ENCODE results near the gene ARHGEF33.
A peak's percentile ranks its signal among the peaks of the same experiment; 100 is the strongest.
"Not testable (repeated sequence)": the region's sequence is repeated elsewhere in the genome, so short reads cannot be mapped to it uniquely, and the experiment has no call there.

The ARHGEF33 gene

GRCh38 chr2:38911191-38911590, 21.5 kb downstream of the ARHGEF33 start:
- no peak for DNase-seq

GRCh38 chr2:38912619-38913018, 22.9 kb downstream of the ARHGEF33 start:
- DNase-seq, result no peak

- no peak for DNase-seq
Observed at GRCh38 chr2:38922389-38922788, 32.7 kb downstream of the ARHGEF33 start.

- DNase-seq, result no peak
Observed at GRCh38 chr2:38922902-38923301, 33.2 kb downstream of the ARHGEF33 start.

- DNase-seq, result no peak
Observed at GRCh38 chr2:38925982-38926381, 36.3 kb downstream of the ARHGEF33 start.

- no peak for DNase-seq
Observed at GRCh38 chr2:38930600-38930999, 40.9 kb downstream of the ARHGEF33 start.

GRCh38 chr2:38932586-38932985, 42.9 kb downstream of the ARHGEF33 start:
- no peak for DNase-seq

GRCh38 chr2:38933653-38934052, 44.0 kb downstream of the ARHGEF33 start:
- DNase-seq, result no peak

- DNase-seq, result no peak
Observed at GRCh38 chr2:38934742-38935141, 45.1 kb downstream of the ARHGEF33 start.

- DNase-seq, result no peak
Observed at GRCh38 chr2:38935568-38936172, 46.0 kb downstream of the ARHGEF33 start.

- DNase-seq, result not testable (repeated sequence)
Observed at GRCh38 chr2:38936516-38936915, 46.8 kb downstream of the ARHGEF33 start.

GRCh38 chr2:38937548-38937947, 47.9 kb downstream of the ARHGEF33 start:
- DNase-seq, result no peak

GRCh38 chr2:38940746-38941145, 51.1 kb downstream of the ARHGEF33 start:
- DNase-seq, result no peak

GRCh38 chr2:38943784-38944183, 54.1 kb downstream of the ARHGEF33 start:
- DNase-seq, result no peak

- DNase-seq, result no peak
Observed at GRCh38 chr2:38945372-38945771, 55.7 kb downstream of the ARHGEF33 start.

GRCh38 chr2:38945911-38946310, 56.2 kb downstream of the ARHGEF33 start:
- DNase-seq, result no peak

- peak; percentile 86 for DNase-seq
Observed at GRCh38 chr2:38947241-38948239, 57.9 kb downstream of the ARHGEF33 start.

- DNase-seq, result no peak
Observed at GRCh38 chr2:38948387-38948882, 58.8 kb downstream of the ARHGEF33 start.

- no peak for DNase-seq
Observed at GRCh38 chr2:38948995-38949394, 59.3 kb downstream of the ARHGEF33 start.

- DNase-seq, result no peak
Observed at GRCh38 chr2:38951766-38952165, 62.1 kb downstream of the ARHGEF33 start.

- no peak for DNase-seq
Observed at GRCh38 chr2:38957972-38958371, 68.3 kb downstream of the ARHGEF33 start.

- no peak for DNase-seq
Observed at GRCh38 chr2:38959466-38959865, 69.8 kb downstream of the ARHGEF33 start.

GRCh38 chr2:38959938-38960608, 70.4 kb downstream of the ARHGEF33 start:
- peak; percentile 38 for DNase-seq

Measured in NCI-H510A treated with DMSO at 0.1 percent for 48 hours (cell line).